Osteocyte (in vitro differentiated cells): ENCODE results near the gene HSD3B1. TPM values are rescaled to one million over a fixed set of nuclear protein-coding genes. Genes with fewer than 3 reads are reported as not detected.
"Not testable (repeated sequence)": the region's sequence is repeated elsewhere in the genome, so short reads cannot be mapped to it uniquely, and the experiment has no call there.

Source experiments
- DNase-seq: peaks from one replicate; pipeline ENCODE4 v3.0.0; 2021; ENCODE audit warnings: mixed read lengths; ENCODE audit not compliant: unreplicated experiment; ENCODE audit errors: extremely low spot score
- H3K27ac Mint-ChIP-seq: one replicate; pipeline ENCODE4 v1.8.0; 2021; ENCODE audit warnings: mild to moderate bottlenecking, mixed read lengths; ENCODE audit not compliant: unreplicated experiment
- H3K27me3 Mint-ChIP-seq: one replicate; pipeline ENCODE4 v1.8.0; 2021; ENCODE audit warnings: mixed read lengths; ENCODE audit not compliant: unreplicated experiment
- H3K36me3 Mint-ChIP-seq: one replicate; pipeline ENCODE4 v1.8.0; 2021; ENCODE audit warnings: mixed read lengths; ENCODE audit not compliant: unreplicated experiment
- H3K4me1 Mint-ChIP-seq: one replicate; pipeline ENCODE4 v1.8.0; 2021; ENCODE audit warnings: mixed read lengths; ENCODE audit not compliant: unreplicated experiment
- H3K4me3 Mint-ChIP-seq: one replicate; pipeline ENCODE4 v1.8.0; 2021; ENCODE audit warnings: mild to moderate bottlenecking, moderate library complexity, mixed read lengths; ENCODE audit not compliant: unreplicated experiment
- H3K9me3 Mint-ChIP-seq: one replicate; pipeline ENCODE4 v1.8.0; 2021; ENCODE audit warnings: mixed read lengths; ENCODE audit not compliant: unreplicated experiment
- CTCF ChIP-seq: fragments of 200-600 bp; sonication (generic); IDR thresholded peaks from 2 replicates; pipeline ENCODE4 v1.5.0; 2021; ENCODE audit warnings: antibody characterized with exemption, mild to moderate bottlenecking, moderate library complexity
- total RNA-seq: library from RNA; stranded (reverse); gene quantifications from 2 replicates; pipeline ENCODE4 v1.2.1, GENCODE V29; 2021

HSD3B1 gene
- total RNA-seq, 1 donor from 2014 or later = not detected

- H3K9me3 Mint-ChIP-seq = no peaks in the 10 kb centered on the region
- TF ChIP-seq CTCF = no peak
- H3K4me1 Mint-ChIP-seq = no peaks in the 10 kb centered on the region
- DNase-seq = no peak
- H3K27ac Mint-ChIP-seq = no peak overlapping the region
- peaks cover 24% of the 10 kb centered on the region for H3K27me3 Mint-ChIP-seq
- no peaks in the 10 kb centered on the region for H3K36me3 Mint-ChIP-seq
- no peak overlapping the region for H3K4me3 Mint-ChIP-seq
Observed at GRCh38 chr1:119515221-119515620, 8.2 kb downstream of the HSD3B1 start.

GRCh38 chr1:119516247-119516646, 9.2 kb downstream of the HSD3B1 start:
- no peak for TF ChIP-seq CTCF
- H3K27me3 Mint-ChIP-seq = peaks cover 20% of the 10 kb centered on the region
- no peak overlapping the region for H3K4me3 Mint-ChIP-seq
- H3K36me3 Mint-ChIP-seq = no peaks in the 10 kb centered on the region
- H3K9me3 Mint-ChIP-seq = no peaks in the 10 kb centered on the region
- no peak overlapping the region for H3K27ac Mint-ChIP-seq
- no peaks in the 10 kb centered on the region for H3K4me1 Mint-ChIP-seq
- DNase-seq = no peak

- TF ChIP-seq CTCF = no peak
- Mint-ChIP-seq H3K27ac (no peak overlapping the region), H3K9me3 (no peaks in the 10 kb centered on the region), H3K36me3 (no peaks in the 10 kb centered on the region), H3K27me3 (peaks cover 16% of the 10 kb centered on the region), H3K4me1 (no peaks in the 10 kb centered on the region), H3K4me3 (no peak overlapping the region)
- no peak for DNase-seq
Observed at GRCh38 chr1:119516680-119517079, 9.7 kb downstream of the HSD3B1 start.

GRCh38 chr1:119517667-119518066, 10.7 kb downstream of the HSD3B1 start:
- not testable (repeated sequence) for H3K9me3 Mint-ChIP-seq, H3K4me1 Mint-ChIP-seq, H3K27ac Mint-ChIP-seq, H3K36me3 Mint-ChIP-seq, DNase-seq, H3K4me3 Mint-ChIP-seq
- H3K27me3 Mint-ChIP-seq = peaks cover 16% of the 10 kb centered on the region

- H3K4me3 Mint-ChIP-seq = no peak overlapping the region
- H3K36me3 Mint-ChIP-seq = no peaks in the 10 kb centered on the region
- no peaks in the 10 kb centered on the region for H3K4me1 Mint-ChIP-seq
- H3K27me3 Mint-ChIP-seq = peaks cover 65% of the 10 kb centered on the region
- TF ChIP-seq CTCF = no peak
- H3K9me3 Mint-ChIP-seq = peaks cover 21% of the 10 kb centered on the region
- DNase-seq = no peak
- no peak overlapping the region for H3K27ac Mint-ChIP-seq
Observed at GRCh38 chr1:119531606-119532323, 24.8 kb downstream of the HSD3B1 start.
